ENCODE measurements around the gene ARL16. TPM values are rescaled to one million over a fixed set of nuclear protein-coding genes. Genes with fewer than 3 reads are reported as not detected.
A peak's percentile ranks its signal among the peaks of the same experiment; 100 is the strongest.

Gene ARL16
- total and polyA plus RNA-seq, 2 of the 8 experiments (the other 6 are each of a cell fraction or from before 2014, with no cell fraction given): 37.0 to 60.8 TPM

DNA sequence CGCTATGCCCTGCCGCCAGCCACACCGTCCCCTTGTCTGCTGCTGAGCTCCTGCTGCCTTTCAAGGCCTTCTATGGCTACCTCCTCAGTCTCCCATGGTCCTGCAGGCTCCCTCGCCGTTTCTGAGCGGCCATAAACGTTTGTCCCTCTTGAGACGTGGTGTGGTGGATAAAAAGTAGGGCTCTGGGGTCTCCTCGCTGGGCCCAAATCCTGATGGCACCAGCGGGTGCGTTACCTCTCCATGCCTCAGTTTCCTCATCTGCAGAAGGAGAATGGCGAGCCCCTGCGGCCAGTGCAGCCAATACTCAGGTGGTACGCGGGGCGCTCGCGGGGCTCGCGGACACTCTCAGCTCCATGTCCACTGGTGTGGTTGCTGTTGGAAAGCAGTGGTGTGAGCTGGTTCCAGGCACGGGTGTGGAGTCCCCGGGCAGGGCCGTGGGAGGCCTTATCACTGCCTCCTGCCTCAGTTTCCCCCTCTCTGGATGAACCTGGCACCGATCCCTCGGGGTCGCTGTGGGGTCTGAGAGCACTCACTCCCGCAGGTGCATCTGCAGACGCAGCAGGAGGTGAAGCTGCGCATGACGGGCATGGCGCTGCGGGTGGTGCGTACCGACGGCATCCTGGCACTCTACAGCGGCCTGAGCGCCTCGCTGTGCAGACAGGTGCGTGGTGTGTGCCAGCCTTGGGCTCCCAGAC lies 31.0 kb upstream of the ARL16 start:
- Histone ChIP-seq H3K36me3 (ENCODE audit: control insufficient read depth in 2 of 4, insufficient read depth in 4 of 4, low read length in 3 of 4) (peaks cover 0 to 9% (median 0%) of the 10 kb centered on the region in 4 experiments; a peak in 3 of 8 replicates), H3K4ac (replicated peaks; ENCODE audit: insufficient read length, low read depth, low read length) (no peak overlapping the region), H3K79me2 (ENCODE audit: control insufficient read depth in 1 of 2, insufficient read depth in 2 of 2, low read length in 2 of 2) (peaks cover 0 to 7% of the 10 kb centered on the region in 2 experiments; a peak in 1 of 4 replicates), H3K23ac (ENCODE audit: insufficient read length) (no peak overlapping the region), H3K14ac (ENCODE audit: insufficient read length) (no peak overlapping the region), H2BK20ac (ENCODE audit: low read length) (no peak overlapping the region), H3K18ac (ENCODE audit: extremely low read depth, low read length) (no peak overlapping the region), H4K5ac (ENCODE audit: insufficient read length, low read depth, low read length) (no peak overlapping the region), H4K91ac (replicated peaks; ENCODE audit: insufficient read length, low read length) (no peak overlapping the region), H3K4me3 (ENCODE audit: extremely low read depth in 1 of 4, insufficient read depth in 2 of 4, low read depth in 3 of 4, low read length in 4 of 4) (no peak overlapping the region), H3K4me2 (ENCODE audit: insufficient read depth in 1 of 2, low read depth in 2 of 2, low read length in 2 of 2) (no peak overlapping the region; a peak in 1 of 4 replicates), H3K9me3 (ENCODE audit: insufficient read depth in 2 of 2, low read depth in 1 of 2, low read length in 1 of 2) (no peaks in the 10 kb centered on the region), H2BK15ac (ENCODE audit: low read length) (no peak overlapping the region), H4K8ac (ENCODE audit: extremely low read depth, insufficient read depth, low read length) (peak overlapping the region; percentile 51; the same call in 1 of the 2 replicates), H3K79me1 (ENCODE audit: low read depth, low read length) (peaks cover 8% of the 10 kb centered on the region; the same call in 1 of the 2 replicates), H2AK5ac (ENCODE audit: low read depth, low read length) (no peak overlapping the region), H2BK5ac (ENCODE audit: low read depth, low read length) (no peak overlapping the region), H3K23me2 (ENCODE audit: low read depth, low read length) (peaks cover 20% of the 10 kb centered on the region), H3K4me1 (replicated peaks in 1 of 4; ENCODE audit: control insufficient read depth in 3 of 4, insufficient read depth in 4 of 4, low read length in 3 of 4) (peaks cover 0 to 24% (median 18%) of the 10 kb centered on the region in 4 experiments; a peak in 5 of 7 replicates), H3K27me3 (replicated peaks in 1 of 4; ENCODE audit: control insufficient read depth in 3 of 4, extremely low read depth in 1 of 4, insufficient read depth in 3 of 4, low read length in 3 of 4) (no peaks in the 10 kb centered on the region; a peak in 2 of 7 replicates), H3K9ac (replicated peaks in 1 of 4; ENCODE audit: extremely low read depth in 1 of 4, low read depth in 3 of 4, low read length in 3 of 4) (no peak overlapping the region), H3K27ac (ENCODE audit: low read depth, low read length) (no peak overlapping the region), H3K56ac (replicated peaks; ENCODE audit: insufficient read length, low read depth, low read length) (no peak overlapping the region), H2BK12ac (ENCODE audit: low read depth, low read length) (no peak overlapping the region), H2BK120ac (replicated peaks; ENCODE audit: low read depth, low read length) (no peak overlapping the region), H2AFZ (ENCODE audit: low read length) (no peak overlapping the region), H4K20me1 (replicated peaks in 1 of 2; ENCODE audit: control insufficient read depth in 1 of 2, insufficient read depth in 2 of 2, low read length in 2 of 2) (peaks cover 3 to 10% of the 10 kb centered on the region in 2 experiments)
- FAIRE-seq: no peak
- ChIA-PET CTCF (ENCODE audit: partially characterized antibody) (interaction anchor here (0.6 to 2.2 kb wide), 9 partner anchors 10 to 155 kb away, joined by 3 to 6 read pairs (median 4); partner anchors contain the start of gene MRPL12), POLR2A (ENCODE audit: partially characterized antibody) (interaction anchor here (0.8 to 25.9 kb wide), 6 partner anchors 6 to 173 kb away, joined by 3 to 436 read pairs (median 176); partner anchors contain the start of genes ARL16, HGS, MRPL12 and SLC25A10)
- no peak for DNase-seq (ENCODE audit: low read depth in 1 of 2, low spot score in 2 of 2)
- TF ChIP-seq KDM5A (IDR thresholded peaks at IDR 0.05; ENCODE audit: low read length) (no peak), RFX5 (IDR thresholded peaks at IDR 0.05; ENCODE audit: borderline replicate concordance, low read depth, low read length) (no peak), JUND (IDR thresholded peaks at IDR 0.05; ENCODE audit: low read length) (no peak), SUZ12 (IDR thresholded peaks at IDR 0.05; ENCODE audit: low read length) (no peak), CEBPB (IDR thresholded peaks at IDR 0.05; ENCODE audit: low read depth, low read length) (no peak)
- 94% methylated on average over 39 of the region's 39 CpGs; no CpG with 5 or more reads in 1 of the 2 experiments for WGBS, 2 experiments (ENCODE audit: extremely low coverage in 1 of 2, insufficient coverage in 1 of 2, insufficient read length in 1 of 2, insufficient replicate concordance in 2 of 2, low coverage in 1 of 2, low lambda C conversion rate in 2 of 2, missing lambda C conversion rate in 1 of 2)
